PC-9 (cell line): ENCODE measurements around the gene EFCAB13. TPM values are rescaled to one million over a fixed set of nuclear protein-coding genes. Genes with fewer than 3 reads are reported as not detected.
"Not testable (repeated sequence)": the region's sequence is repeated elsewhere in the genome, so short reads cannot be mapped to it uniquely, and the experiment has no call there.

Source experiments
- BruUV-seq: library from RNA; stranded (reverse); fragments of 400-500 nt; replicated peaks from 2 replicates; lab custom pipeline; 2021; lab: Mats Ljungman, UMichigan
- CTCF ChIA-PET: fragments of 300-600 bp; sonication (Branson Sonifier 250); formaldehyde crosslinking; loops from one replicate; lab custom pipeline; 2022; ENCODE audit warnings: antibody characterized with exemption; lab: Charles Lee
- POLR2A ChIA-PET: fragments of 300-600 bp; sonication (Branson Sonifier 250); formaldehyde crosslinking; loops from one replicate; lab custom pipeline; 2022; ENCODE audit warnings: antibody characterized with exemption; ENCODE audit not compliant: unreplicated experiment; lab: Charles Lee
- DNase-seq, 2 experiments: peaks; one replicate each; pipeline versions ENCODE4 v3.0.0 to v3.0.0-alpha.2; 2015 to 2022; ENCODE audit warnings: mixed read lengths in 1 of 2
- H2AFZ ChIP-seq: fragments of 200-600 bp; sonication (generic); 2 replicates; pipeline ENCODE4 v1.8.1; 2017; ENCODE audit warnings: antibody characterized with exemption
- H3F3A ChIP-seq: fragments of 200-600 bp; sonication (generic); 2 replicates; pipeline ENCODE4 v1.8.1; 2017; ENCODE audit warnings: antibody characterized with exemption, mild to moderate bottlenecking, low read depth; ENCODE audit not compliant: insufficient read depth
- H3K27ac ChIP-seq: fragments of 200-600 bp; sonication (generic); 2 replicates; pipeline ENCODE4 v1.6.1; 2016; ENCODE audit warnings: mixed run types
- H3K27me3 ChIP-seq: fragments of 200-600 bp; sonication (generic); 2 replicates; pipeline ENCODE4 v1.6.1; 2016; ENCODE audit warnings: low read depth, mixed run types; ENCODE audit not compliant: insufficient read depth
- H3K36me3 ChIP-seq: fragments of 200-600 bp; sonication (generic); 2 replicates; pipeline ENCODE4 v1.6.1; 2016; ENCODE audit warnings: low read depth, mixed run types
- H3K4me1 ChIP-seq: fragments of 200-600 bp; sonication (generic); replicated peaks from 2 replicates; pipeline ENCODE4 v1.6.1; 2016; ENCODE audit warnings: mixed run types; ENCODE audit not compliant: insufficient read depth
- H3K4me2 ChIP-seq: fragments of 200-600 bp; sonication (generic); 2 replicates; pipeline ENCODE4 v1.6.1; 2017; ENCODE audit warnings: mixed run types
- H3K4me3 ChIP-seq: fragments of 200-600 bp; sonication (generic); 2 replicates; pipeline ENCODE4 v1.6.1; 2016; ENCODE audit warnings: mixed run types
- H3K79me2 ChIP-seq: fragments of 200-600 bp; sonication (generic); 2 replicates; pipeline ENCODE4 v1.6.1; 2017; ENCODE audit warnings: low read depth, mixed run types
- H3K9me2 ChIP-seq: fragments of 200-600 bp; sonication (generic); 2 replicates; pipeline ENCODE4 v1.8.1; 2017; ENCODE audit warnings: mild to moderate bottlenecking; ENCODE audit not compliant: insufficient read depth
- H3K9me3 ChIP-seq: fragments of 200-600 bp; sonication (generic); 2 replicates; pipeline ENCODE4 v1.8.1; 2016; ENCODE audit warnings: low read depth; ENCODE audit not compliant: insufficient read depth
- H4K20me1 ChIP-seq: fragments of 200-600 bp; sonication (generic); 2 replicates; pipeline ENCODE4 v1.8.1; 2017; ENCODE audit not compliant: insufficient read depth
- CTCF ChIP-seq: fragments of 200-600 bp; sonication (generic); conservative IDR thresholded peaks from 2 replicates; pipeline ENCODE4 v1.6.1; 2017; ENCODE audit warnings: mixed run types, antibody characterized with exemption, mild to moderate bottlenecking, moderate library complexity
- EZH2 ChIP-seq: fragments of 200-600 bp; sonication (generic); IDR thresholded peaks from 2 replicates; pipeline ENCODE4 v1.8.0; 2017; ENCODE audit warnings: antibody characterized with exemption, low read depth
- intact Hi-C: fragments of 100-400 bp; cut with micrococcal nuclease; formaldehyde crosslinking; loops from one replicate; pipeline ENCODE4 v1.10.0; 2022; ENCODE audit not compliant: unreplicated experiment
- total RNA-seq: library from RNA; stranded (reverse); gene quantifications from 2 replicates; pipeline ENCODE4 v1.2.3, GENCODE V29; 2021

Gene EFCAB13
- total RNA-seq, 1 experiment from 2014 or later, result 3.3 TPM

- H3K36me3 ChIP-seq, result no peaks in the 10 kb centered on the region
- H3K9me2 ChIP-seq, result no peaks in the 10 kb centered on the region
- intact Hi-C loops, result no loop called here
- no peaks in the 10 kb centered on the region for H3K4me1 ChIP-seq
- H3K79me2 ChIP-seq, result no peaks in the 10 kb centered on the region
- H4K20me1 ChIP-seq, result no peaks in the 10 kb centered on the region
- no peak overlapping the region for H2AFZ ChIP-seq
- CTCF ChIA-PET, result no interaction called here
- no peak overlapping the region for H3K4me2 ChIP-seq
- POLR2A ChIA-PET, result no interaction called here
- no peak overlapping the region for H3K27ac ChIP-seq
- no peaks in the 10 kb centered on the region; the same call in 1 of the 2 replicates for H3F3A ChIP-seq
- no peak for DNase-seq
- TF ChIP-seq EZH2 (no peak), CTCF (no peak)
- H3K4me3 ChIP-seq, result no peak overlapping the region
- H3K9me3 ChIP-seq, result no peaks in the 10 kb centered on the region
- BruUV-seq, result no TSS peak
- no peaks in the 10 kb centered on the region for H3K27me3 ChIP-seq
Measured at GRCh38 chr17:47465165-47465564, 141.4 kb downstream of the EFCAB13 start.

GRCh38 chr17:47466976-47467375 is 143.2 kb downstream of the EFCAB13 start:
- H3K9me3 ChIP-seq, DNase-seq, H3K27me3 ChIP-seq, H3K27ac ChIP-seq, CTCF ChIA-PET, H3K4me3 ChIP-seq, BruUV-seq, H4K20me1 ChIP-seq, H3F3A ChIP-seq, intact Hi-C loops, H3K36me3 ChIP-seq, H3K4me2 ChIP-seq, H3K79me2 ChIP-seq, POLR2A ChIA-PET, H3K4me1 ChIP-seq, H3K9me2 ChIP-seq, H2AFZ ChIP-seq: not testable (repeated sequence)

- no peaks in the 10 kb centered on the region for H3K36me3 ChIP-seq
- DNase-seq, result no peak
- no peaks in the 10 kb centered on the region for H3K9me3 ChIP-seq
- CTCF ChIA-PET, result no interaction called here
- no peaks in the 10 kb centered on the region for H3K27me3 ChIP-seq
- H3K4me1 ChIP-seq, result no peaks in the 10 kb centered on the region
- no peak overlapping the region for H2AFZ ChIP-seq
- no peaks in the 10 kb centered on the region for H4K20me1 ChIP-seq
- H3K27ac ChIP-seq, result no peak overlapping the region
- BruUV-seq, result no TSS peak
- POLR2A ChIA-PET, result no interaction called here
- no peaks in the 10 kb centered on the region for H3K79me2 ChIP-seq
- TF ChIP-seq EZH2 (no peak), CTCF (no peak)
- intact Hi-C loops, result no loop called here
- no peaks in the 10 kb centered on the region for H3K9me2 ChIP-seq
- no peaks in the 10 kb centered on the region; the same call in 1 of the 2 replicates for H3F3A ChIP-seq
- no peak overlapping the region for H3K4me2 ChIP-seq
- H3K4me3 ChIP-seq, result no peak overlapping the region
Measured at GRCh38 chr17:47470836-47471235, 147.1 kb downstream of the EFCAB13 start.

- DNase-seq, H3K27ac ChIP-seq, H3K27me3 ChIP-seq, H3K9me3 ChIP-seq, POLR2A ChIA-PET, H3K4me3 ChIP-seq, H3K9me2 ChIP-seq, H3K4me1 ChIP-seq, H2AFZ ChIP-seq, H3K36me3 ChIP-seq, H4K20me1 ChIP-seq, BruUV-seq, H3K4me2 ChIP-seq, H3K79me2 ChIP-seq, CTCF ChIA-PET, intact Hi-C loops, H3F3A ChIP-seq: not testable (repeated sequence)
Measured at GRCh38 chr17:47472073-47472472, 148.3 kb downstream of the EFCAB13 start.

Other genes starting within 250 kb of the EFCAB13 start
- 58.9 and 94.3 TPM in 2 replicates for gene CDC27, start 134.7 kb upstream of the EFCAB13 start, total RNA-seq
- gene MYL4, start 114.6 kb upstream of the EFCAB13 start, total RNA-seq, result not detected in 2 replicates
- 0.31 and 0.50 TPM in 2 replicates for gene ITGB3, start 70.1 kb upstream of the EFCAB13 start, total RNA-seq
- 173 and 187 TPM in 2 replicates for gene NPEPPS, start 207.2 kb downstream of the EFCAB13 start, total RNA-seq